GM21515 (cell line): ENCODE results near the gene C16orf78.

Experiments used
- ATAC-seq: cut with Tn5 transposase; IDR thresholded peaks from one replicate; pipeline ENCODE4 v1.9.1; 2021; ENCODE audit not compliant: unreplicated experiment

C16orf78 gene

GRCh38 chr16:49428808-49429207 lies 55.2 kb downstream of the C16orf78 start:
- no peak for ATAC-seq

- ATAC-seq, result no peak
Measured at GRCh38 chr16:49431040-49431439, 57.4 kb downstream of the C16orf78 start.

- no peak for ATAC-seq
Measured at GRCh38 chr16:49431591-49432290, 58.1 kb downstream of the C16orf78 start.

- no peak for ATAC-seq
Measured at GRCh38 chr16:49434733-49435132, 61.1 kb downstream of the C16orf78 start.

- no peak for ATAC-seq
Measured at GRCh38 chr16:49436181-49436580, 62.6 kb downstream of the C16orf78 start.

- ATAC-seq, result no peak
Measured at GRCh38 chr16:49437344-49437743, 63.7 kb downstream of the C16orf78 start.

GRCh38 chr16:49439050-49439449 lies 65.4 kb downstream of the C16orf78 start:
- no peak for ATAC-seq

- no peak for ATAC-seq
Measured at GRCh38 chr16:49439676-49440075, 66.1 kb downstream of the C16orf78 start.

GRCh38 chr16:49440156-49441065 lies 66.8 kb downstream of the C16orf78 start:
- ATAC-seq, result no peak

- ATAC-seq, result peak; percentile 99
Measured at GRCh38 chr16:49441366-49441780, 67.8 kb downstream of the C16orf78 start.

- ATAC-seq, result no peak
Measured at GRCh38 chr16:49442805-49443204, 69.2 kb downstream of the C16orf78 start.

GRCh38 chr16:49443576-49443975 lies 70.0 kb downstream of the C16orf78 start:
- no peak for ATAC-seq

- no peak for ATAC-seq
Measured at GRCh38 chr16:49446805-49447204, 73.2 kb downstream of the C16orf78 start.
